GM21526 (cell line): ENCODE measurements around the gene ROR2.
"Not testable (repeated sequence)": the region's sequence is repeated elsewhere in the genome, so short reads cannot be mapped to it uniquely, and the experiment has no call there.

Source experiments
- ATAC-seq: cut with Tn5 transposase; IDR thresholded peaks from one replicate; pipeline ENCODE4 v1.9.1; 2021; ENCODE audit warnings: moderate library complexity; ENCODE audit not compliant: unreplicated experiment, low FRiP score

Gene ROR2

GRCh38 chr9:91809581-91810285 lies 140.3 kb downstream of the ROR2 start:
- no peak for ATAC-seq

GRCh38 chr9:91807643-91808246 lies 142.3 kb downstream of the ROR2 start:
- no peak for ATAC-seq

- ATAC-seq: no peak
Measured at GRCh38 chr9:91805031-91805430, 145.0 kb downstream of the ROR2 start.

- ATAC-seq: no peak
Measured at GRCh38 chr9:91803970-91804752, 145.9 kb downstream of the ROR2 start.

- ATAC-seq: no peak
Measured at GRCh38 chr9:91803151-91803940, 146.7 kb downstream of the ROR2 start.

- ATAC-seq: no peak
Measured at GRCh38 chr9:91802391-91802790, 147.6 kb downstream of the ROR2 start.

GRCh38 chr9:91800473-91801030 lies 149.5 kb downstream of the ROR2 start:
- ATAC-seq: no peak

GRCh38 chr9:91799113-91799744 lies 150.8 kb downstream of the ROR2 start:
- no peak for ATAC-seq

GRCh38 chr9:91798273-91799112 lies 151.5 kb downstream of the ROR2 start:
- not testable (repeated sequence) for ATAC-seq

GRCh38 chr9:91797517-91797916 lies 152.5 kb downstream of the ROR2 start:
- not testable (repeated sequence) for ATAC-seq

- ATAC-seq: not testable (repeated sequence)
Measured at GRCh38 chr9:91796516-91796915, 153.5 kb downstream of the ROR2 start.

- ATAC-seq: no peak
Measured at GRCh38 chr9:91795598-91796241, 154.3 kb downstream of the ROR2 start.

- ATAC-seq: not testable (repeated sequence)
Measured at GRCh38 chr9:91793371-91793770, 156.7 kb downstream of the ROR2 start.

GRCh38 chr9:91790917-91791316 lies 159.1 kb downstream of the ROR2 start:
- ATAC-seq: no peak

GRCh38 chr9:91789941-91790340 lies 160.1 kb downstream of the ROR2 start:
- no peak for ATAC-seq

GRCh38 chr9:91787931-91788330 lies 162.1 kb downstream of the ROR2 start:
- ATAC-seq: no peak

GRCh38 chr9:91786132-91786896 lies 163.7 kb downstream of the ROR2 start:
- no peak for ATAC-seq

GRCh38 chr9:91785447-91785842 lies 164.6 kb downstream of the ROR2 start:
- no peak for ATAC-seq
